NCI-H82 (cell line): Measurements from ENCODE around the gene PRKN.
A peak's percentile ranks its signal among the peaks of the same experiment; 100 is the strongest.

ENCODE experiments used
- DNase-seq: peaks from one replicate; lab custom pipeline; 2025; lab: John Stamatoyannopoulos, UW

PRKN gene

DNA sequence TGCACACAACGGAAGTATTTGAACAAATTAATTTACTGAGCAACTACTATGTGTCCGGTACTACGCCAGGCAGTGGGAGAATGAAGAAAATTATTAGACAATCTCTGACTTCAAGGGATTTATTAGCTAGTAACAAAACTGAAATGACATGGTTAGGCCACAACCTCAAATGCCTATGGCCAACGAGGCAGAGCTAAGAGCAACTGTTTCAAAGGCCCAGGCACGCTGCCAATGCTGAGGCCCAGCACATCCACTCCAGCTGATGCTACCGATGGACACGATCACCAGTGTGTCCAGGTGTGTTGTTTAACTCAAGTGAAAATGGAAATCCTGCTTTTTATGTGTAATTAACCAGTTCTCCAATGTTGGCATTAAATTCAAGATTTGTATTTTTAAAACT, 420.9 kb downstream of the PRKN start:
- DNase-seq, result no peak

- DNase-seq, result no peak
Observed at GRCh38 chr6:162301128-162301527, 426.4 kb downstream of the PRKN start.

- DNase-seq, result no peak
Observed at GRCh38 chr6:162294029-162294428, 433.5 kb downstream of the PRKN start.

- no peak for DNase-seq
Observed at GRCh38 chr6:162292915-162293314, 434.7 kb downstream of the PRKN start.

DNA sequence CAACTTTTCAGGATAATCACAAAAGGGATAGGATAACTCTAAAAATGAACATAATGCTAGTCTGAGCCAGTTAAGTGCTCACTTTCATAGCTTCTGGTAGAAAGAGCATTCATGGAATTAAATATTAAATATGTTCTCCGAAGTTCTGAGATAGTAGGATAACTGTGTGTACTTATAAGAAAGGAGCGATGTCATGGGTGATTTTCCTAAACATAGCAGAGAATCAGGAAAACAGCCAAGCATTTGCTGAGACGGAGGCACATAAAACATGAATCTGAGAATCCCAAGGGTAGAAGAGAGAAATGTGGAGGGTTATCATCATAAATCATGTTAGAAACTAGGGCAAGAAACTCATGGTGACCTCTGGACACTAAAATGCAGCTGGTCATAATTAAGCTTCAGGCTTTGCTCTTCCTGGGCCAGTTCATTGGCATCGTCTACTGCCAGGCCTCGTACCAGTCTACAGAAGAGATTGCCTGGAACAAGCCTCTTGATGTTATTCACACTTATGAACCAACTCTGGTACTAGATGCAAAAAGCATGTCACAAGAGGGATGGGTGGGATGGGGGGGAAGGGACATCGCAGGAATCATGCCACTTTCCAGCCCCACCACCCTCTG, 436.6 kb downstream of the PRKN start:
- DNase-seq, result no peak

- no peak for DNase-seq
Observed at GRCh38 chr6:162289972-162290371, 437.6 kb downstream of the PRKN start.

DNA sequence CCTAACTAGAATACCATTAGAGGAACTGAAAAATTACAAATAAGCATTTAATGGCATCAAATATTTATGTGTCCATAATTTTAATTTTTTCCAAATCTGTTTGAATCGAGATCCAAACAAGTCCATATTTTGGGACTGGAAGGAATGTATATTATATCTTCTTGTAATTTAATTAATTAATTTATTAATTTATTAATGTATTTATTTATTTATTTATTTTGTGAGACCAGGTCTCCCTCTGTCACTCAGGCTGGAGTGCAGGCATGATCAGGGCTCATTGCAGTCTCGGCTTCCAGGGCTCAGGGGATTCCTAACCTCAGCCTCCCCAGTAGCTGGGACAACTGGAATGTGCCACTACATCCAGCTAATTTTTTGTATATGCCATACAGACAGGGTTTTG, 453.6 kb downstream of the PRKN start:
- no peak for DNase-seq

DNA sequence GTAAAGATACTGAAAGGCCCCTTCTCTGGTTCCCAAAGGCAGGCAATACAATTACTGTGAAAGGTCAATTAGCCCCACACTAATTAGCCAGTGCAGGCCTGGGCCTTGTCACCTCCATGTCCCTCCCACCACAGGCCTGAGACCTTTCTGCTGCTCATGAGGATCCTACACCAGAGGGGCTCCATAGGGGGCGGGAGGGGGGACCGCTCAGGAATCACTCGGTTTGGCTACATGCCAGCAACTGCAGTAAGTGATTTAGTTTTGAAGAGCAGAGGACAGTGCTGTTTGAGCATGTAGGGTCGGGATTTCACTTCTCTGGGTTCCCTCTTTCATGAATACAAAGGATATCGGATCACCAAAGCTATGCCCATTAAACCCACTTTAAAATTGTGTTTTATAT, 455.6 kb downstream of the PRKN start:
- DNase-seq, result peak; percentile 39

DNA sequence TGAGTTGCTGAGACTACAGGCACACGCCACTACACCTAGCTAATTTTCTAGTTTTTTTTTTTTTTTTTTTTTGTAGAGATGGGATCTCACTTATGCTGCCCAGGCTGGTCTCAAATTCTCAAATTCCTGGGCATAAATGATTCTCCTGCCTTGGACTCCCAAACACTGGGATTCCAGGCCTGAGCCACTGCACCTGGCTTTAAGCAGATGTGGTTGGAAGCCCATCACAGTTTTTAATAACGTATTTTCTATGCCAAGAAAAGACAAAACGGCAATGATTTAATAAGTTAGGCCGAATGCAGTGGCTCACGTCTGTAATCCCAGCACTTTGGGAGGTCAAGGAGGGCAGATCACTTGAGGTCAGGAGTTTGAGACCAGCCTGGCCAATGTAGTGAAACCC, 456.6 kb downstream of the PRKN start:
- no peak for DNase-seq

DNA sequence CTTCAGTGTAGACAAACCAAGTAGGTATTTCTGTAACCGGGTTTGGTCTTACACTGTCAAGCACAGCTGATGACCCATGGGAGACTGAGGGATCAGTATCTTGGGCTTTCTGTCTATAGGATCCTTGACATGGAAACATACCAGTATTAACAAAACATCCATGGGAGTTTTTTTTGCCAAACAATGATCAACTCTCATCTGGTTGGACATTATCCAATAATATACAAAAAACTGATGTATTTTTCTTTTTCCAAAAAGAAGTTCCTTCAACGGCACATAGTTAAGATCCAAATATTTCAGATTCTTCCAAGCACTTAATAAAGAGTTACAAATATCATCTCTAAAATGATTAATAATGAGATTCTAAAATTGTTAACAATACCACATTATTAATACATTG, 459.9 kb downstream of the PRKN start:
- no peak for DNase-seq

DNA sequence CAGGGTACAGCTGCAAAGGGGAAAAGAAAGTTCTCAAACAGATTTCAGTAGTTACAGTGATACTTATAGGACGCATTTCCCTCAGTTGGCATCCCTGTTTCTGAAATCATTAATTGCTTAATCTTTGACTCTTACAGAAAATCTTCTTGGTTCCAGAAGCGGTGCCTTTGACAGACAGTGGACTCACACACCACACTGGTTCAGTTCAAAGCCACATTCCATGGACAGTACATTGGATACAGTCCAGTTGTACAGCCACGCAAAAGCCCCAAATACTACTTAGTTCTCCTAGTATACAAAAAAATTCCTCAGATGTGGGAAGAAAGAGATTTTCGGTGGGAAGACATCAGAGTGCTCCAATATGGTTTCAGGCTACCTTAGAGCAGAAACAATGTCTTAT, 460.4 kb downstream of the PRKN start:
- no peak for DNase-seq

GRCh38 chr6:162264581-162264980, 463.0 kb downstream of the PRKN start:
- no peak for DNase-seq

DNA sequence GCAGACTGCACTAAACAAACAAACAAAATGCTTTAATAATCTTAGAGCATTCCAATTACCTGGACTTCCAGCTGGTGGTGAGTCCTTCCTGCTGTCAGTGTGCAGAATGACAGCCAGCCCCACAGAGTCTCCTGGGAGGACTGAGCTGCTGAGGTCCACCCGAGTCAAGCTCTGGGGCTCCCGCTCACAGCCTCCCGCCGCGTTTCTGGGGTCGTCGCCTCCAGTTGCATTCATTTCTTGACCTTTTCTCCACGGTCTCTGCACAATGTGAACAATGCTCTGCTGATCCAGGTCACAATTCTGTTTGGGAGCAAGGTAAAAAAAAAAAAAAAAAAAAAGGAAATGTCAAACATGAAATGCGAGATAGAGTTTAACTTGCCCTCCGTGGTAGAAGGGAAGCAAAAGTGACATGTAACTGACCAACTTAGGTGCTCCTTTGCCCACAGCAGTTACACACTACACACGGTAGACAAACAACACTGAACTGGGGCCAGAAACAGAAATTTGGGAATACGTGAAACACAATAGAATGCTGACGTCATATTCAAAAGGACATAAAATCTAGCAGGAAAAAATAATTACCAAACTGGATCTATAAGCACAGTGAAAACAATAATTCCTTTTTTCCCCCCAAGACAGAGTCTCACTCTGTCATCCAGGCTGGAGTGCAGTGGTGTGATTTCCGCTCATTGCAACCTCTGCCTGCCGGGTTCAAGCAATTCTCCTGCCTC, 464.9 kb downstream of the PRKN start:
- DNase-seq, result peak; percentile 19

GRCh38 chr6:162261598-162261997, 466.0 kb downstream of the PRKN start:
- DNase-seq, result no peak

DNA sequence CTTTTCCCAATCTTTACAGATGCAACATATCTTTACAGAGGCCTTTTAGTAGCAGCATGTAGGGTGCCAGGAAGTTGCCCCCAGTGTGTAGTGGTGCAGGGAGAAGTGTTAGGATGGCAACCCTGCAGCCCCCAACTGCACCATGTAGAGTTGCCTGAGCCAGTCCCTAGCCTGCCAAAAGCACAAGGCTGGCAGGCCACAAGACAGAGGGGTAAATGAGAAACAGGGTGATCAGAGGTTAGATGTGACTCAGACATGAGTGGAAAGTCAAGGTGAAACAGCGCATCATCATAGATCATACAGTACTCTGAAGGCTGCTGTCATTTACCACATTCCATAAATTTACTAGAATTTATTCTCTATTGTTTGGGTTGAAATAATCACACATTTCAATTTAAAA, 467.5 kb downstream of the PRKN start:
- no peak for DNase-seq

DNA sequence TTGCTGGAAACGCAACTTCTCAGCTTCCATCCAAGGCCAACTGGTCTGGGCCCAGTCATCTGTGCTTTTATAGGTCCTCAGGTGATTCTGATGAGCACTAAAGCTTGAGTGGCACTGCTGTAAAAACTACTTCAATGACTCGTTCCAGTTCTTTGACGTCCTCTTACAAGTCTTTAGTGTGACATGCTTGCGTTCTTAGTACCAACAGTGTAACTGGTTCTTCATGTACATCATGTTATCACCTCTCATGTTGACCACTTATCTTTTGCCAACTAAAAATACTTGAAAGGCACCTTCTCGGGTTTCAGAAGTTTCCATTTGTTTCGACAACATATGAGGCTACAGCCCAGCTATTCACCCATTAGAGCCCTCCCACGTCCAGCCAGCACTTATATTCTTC, 468.9 kb downstream of the PRKN start:
- DNase-seq, result no peak

- no peak for DNase-seq
Observed at GRCh38 chr6:162256361-162256760, 471.2 kb downstream of the PRKN start.

DNA sequence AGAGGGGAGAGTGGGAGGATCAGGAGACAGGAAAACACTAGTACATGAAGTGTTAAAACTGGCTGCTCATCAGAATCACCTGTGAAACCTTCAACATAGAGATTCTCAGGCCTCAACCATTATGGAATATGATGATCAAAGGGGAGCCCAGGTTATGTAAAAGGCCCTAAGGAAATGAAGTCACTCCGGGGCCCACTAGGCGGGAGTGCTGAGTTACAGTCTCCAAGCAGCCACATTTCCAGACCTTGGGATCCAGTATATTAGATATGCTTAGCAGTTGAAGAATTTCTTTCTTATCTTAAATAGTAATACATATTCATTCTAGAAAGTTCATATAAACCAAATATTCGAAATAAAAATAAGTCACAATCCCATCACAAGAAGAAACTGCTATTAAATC, 476.3 kb downstream of the PRKN start:
- DNase-seq, result peak; percentile 34

DNA sequence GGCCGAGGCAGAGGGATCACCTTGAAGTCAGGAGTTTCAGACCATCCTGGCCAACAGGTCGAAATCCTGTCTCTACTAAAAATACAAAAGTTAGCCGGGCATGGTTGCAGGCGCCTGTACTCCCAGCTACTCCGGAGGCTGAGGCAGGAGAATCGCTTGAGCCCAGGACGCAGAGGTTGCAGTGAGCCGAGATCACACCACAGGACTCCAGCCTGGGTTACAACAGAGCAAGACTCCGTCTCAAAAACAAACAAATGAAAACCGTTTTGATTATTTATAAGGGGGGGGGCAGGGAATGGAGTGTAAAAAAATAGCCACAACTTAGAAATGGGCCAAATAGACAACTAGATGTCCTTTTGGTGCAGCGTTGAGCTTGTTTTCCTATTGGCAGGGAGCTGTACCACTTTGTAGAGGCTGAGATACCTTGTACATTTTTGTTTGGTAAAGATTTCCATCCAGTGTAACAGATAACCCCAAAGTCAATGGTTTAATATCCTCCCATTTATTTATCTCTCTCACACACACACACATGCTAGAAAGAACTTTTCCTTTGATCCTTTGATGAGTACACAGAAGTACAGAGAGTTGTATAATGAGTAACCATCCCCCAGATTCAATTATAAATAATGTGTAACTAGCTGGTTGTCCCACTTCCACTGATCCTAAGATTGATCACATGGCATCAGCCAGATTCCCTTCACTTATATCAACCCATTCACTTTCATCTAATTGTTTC, 477.5 kb downstream of the PRKN start:
- no peak for DNase-seq

- no peak for DNase-seq
Observed at GRCh38 chr6:162245830-162246420, 481.6 kb downstream of the PRKN start.

- DNase-seq, result no peak
Observed at GRCh38 chr6:162244031-162244430, 483.5 kb downstream of the PRKN start.

GRCh38 chr6:162242915-162243314, 484.7 kb downstream of the PRKN start:
- no peak for DNase-seq

GRCh38 chr6:162239330-162239729, 488.2 kb downstream of the PRKN start:
- DNase-seq, result no peak
